ENCODE data around the gene NEK10. TPM values are rescaled to one million over a fixed set of nuclear protein-coding genes. Genes with fewer than 3 reads are reported as not detected.

Gene NEK10
- total and polyA plus RNA-seq, 2 donors (not counting 3 experiments of a cell fraction or from before 2014, with no cell fraction given) = 0.32 to 5.0 TPM

- dilution Hi-C loops (cut with MboI; ENCODE audit: extremely low pct_ligation_motif_present, low sequenced_read_pairs) = no loop called here
- no peak overlapping the region for H3K27ac ChIP-seq (ENCODE audit: insufficient read depth, low read depth, low read length)
- H3K4me3 ChIP-seq (replicated peaks in 1 of 3; ENCODE audit: insufficient read depth in 1 of 3, low read depth in 1 of 3, low read length in 3 of 3) = no peak overlapping the region
- ChIA-PET POLR2A (no interaction called here), CTCF (no interaction called here)
- H3K4me1 ChIP-seq (ENCODE audit: control insufficient read depth, extremely low read depth, insufficient read depth, low read length) = no peaks in the 10 kb centered on the region
- TF ChIP-seq POLR2A (IDR thresholded peaks at IDR 0.05; ENCODE audit: low read depth, low read length) (no peak), GATA2 (IDR thresholded peaks at IDR 0.05; ENCODE audit: insufficient read depth, insufficient read length, low read depth, low read length) (no peak), FOS (IDR thresholded peaks at IDR 0.05; ENCODE audit: borderline replicate concordance, insufficient read depth, low read length) (no peak), MYC (IDR thresholded peaks at IDR 0.05; ENCODE audit: low read depth, low read length) (no peak), POLR2AphosphoS5 (IDR thresholded peaks at IDR 0.05; ENCODE audit: insufficient read depth, low read depth, low read length) (no peak), EZH2 (IDR thresholded peaks at IDR 0.05; ENCODE audit: borderline replicate concordance, low read depth, low read length, severe bottlenecking) (no peak), MAX (IDR thresholded peaks at IDR 0.05; ENCODE audit: insufficient read depth, insufficient read length) (no peak), JUN (IDR thresholded peaks at IDR 0.05; ENCODE audit: borderline replicate concordance, insufficient read depth, insufficient read length, low read depth) (no peak)
- TF ChIP-seq, protein P1, sequence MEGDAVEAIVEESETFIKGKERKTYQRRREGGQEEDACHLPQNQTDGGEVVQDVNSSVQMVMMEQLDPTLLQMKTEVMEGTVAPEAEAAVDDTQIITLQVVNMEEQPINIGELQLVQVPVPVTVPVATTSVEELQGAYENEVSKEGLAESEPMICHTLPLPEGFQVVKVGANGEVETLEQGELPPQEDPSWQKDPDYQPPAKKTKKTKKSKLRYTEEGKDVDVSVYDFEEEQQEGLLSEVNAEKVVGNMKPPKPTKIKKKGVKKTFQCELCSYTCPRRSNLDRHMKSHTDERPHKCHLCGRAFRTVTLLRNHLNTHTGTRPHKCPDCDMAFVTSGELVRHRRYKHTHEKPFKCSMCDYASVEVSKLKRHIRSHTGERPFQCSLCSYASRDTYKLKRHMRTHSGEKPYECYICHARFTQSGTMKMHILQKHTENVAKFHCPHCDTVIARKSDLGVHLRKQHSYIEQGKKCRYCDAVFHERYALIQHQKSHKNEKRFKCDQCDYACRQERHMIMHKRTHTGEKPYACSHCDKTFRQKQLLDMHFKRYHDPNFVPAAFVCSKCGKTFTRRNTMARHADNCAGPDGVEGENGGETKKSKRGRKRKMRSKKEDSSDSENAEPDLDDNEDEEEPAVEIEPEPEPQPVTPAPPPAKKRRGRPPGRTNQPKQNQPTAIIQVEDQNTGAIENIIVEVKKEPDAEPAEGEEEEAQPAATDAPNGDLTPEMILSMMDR (IDR thresholded peaks at IDR 0.05; ENCODE audit: extremely low read depth in 1 of 2, insufficient read depth in 1 of 2, low read depth in 1 of 2, low read length in 2 of 2) = no peak
- no peak for FAIRE-seq
- BruUV-seq (replicated peaks) = no TSS peak
- H3K9ac ChIP-seq (replicated peaks; ENCODE audit: extremely low read depth, insufficient read depth, low read length) = no peak overlapping the region
- no peaks in the 10 kb centered on the region for H3K9me3 ChIP-seq (replicated peaks; ENCODE audit: control insufficient read depth, insufficient read depth, low read length)
- H3K36me3 ChIP-seq (ENCODE audit: control insufficient read depth in 2 of 2, extremely low read depth in 1 of 2, insufficient read depth in 2 of 2, low read length in 2 of 2) = no peaks in the 10 kb centered on the region
- no peak overlapping the region for H2AFZ ChIP-seq (ENCODE audit: low read depth, low read length)
- no peaks in the 10 kb centered on the region for H4K20me1 ChIP-seq (replicated peaks; ENCODE audit: control insufficient read depth, extremely low read depth, insufficient read depth, low read length)
- intact Hi-C loops (cut with micrococcal nuclease) = no loop called here
- no peaks in the 10 kb centered on the region for H3K27me3 ChIP-seq (ENCODE audit: control insufficient read depth in 2 of 2, insufficient read depth in 2 of 2, low read length in 2 of 2)
- no peak for DNase-seq (ENCODE audit: low read depth, low spot score)
- no peak overlapping the region for H3K4me2 ChIP-seq (ENCODE audit: insufficient read depth, low read length)
- no peaks in the 10 kb centered on the region for H3K9me1 ChIP-seq (replicated peaks; ENCODE audit: control insufficient read depth, extremely low read depth, insufficient read depth, low read length)
- no peaks in the 10 kb centered on the region for H3K79me2 ChIP-seq (ENCODE audit: control insufficient read depth, insufficient read depth, low read length)
Measured at GRCh38 chr3:27201492-27201891, 167.7 kb downstream of the NEK10 start.
